ENCODE data around the gene MAPKAP1.

- TF ChIP-seq CTCF (IDR thresholded peaks at IDR 0.05) (no peak), POLR2AphosphoS5 (IDR thresholded peaks at IDR 0.05) (no peak), EP300 (IDR thresholded peaks at IDR 0.05) (no peak), POLR2A (IDR thresholded peaks at IDR 0.05) (no peak)
Measured at GRCh38 chr9:125398243-125398642, 308.8 kb downstream of the MAPKAP1 start.

All from gastroesophageal sphincter (tissue), 3 donors.